WTC11 (cell line): ENCODE data around the gene FHIP1A. TPM values are rescaled to one million over a fixed set of nuclear protein-coding genes. Genes with fewer than 3 reads are reported as not detected.

Source experiments
- ATAC-seq: fragments of 200-7000 bp; cut with Tn5 transposase; 2 replicates; pipeline ENCODE4 v1.10.0; 2021; ENCODE audit warnings: mild to moderate bottlenecking, moderate library complexity
- CTCF ChIA-PET: fragments of 300-600 bp; sonication (Branson Sonifier 250); formaldehyde crosslinking; loops from one replicate; lab custom pipeline; 2021; ENCODE audit warnings: antibody characterized with exemption; lab: Charles Lee
- POLR2A ChIA-PET: fragments of 350-600 bp; sonication (Branson Sonifier 250); formaldehyde crosslinking; loops from one replicate; lab custom pipeline; 2021; ENCODE audit warnings: antibody characterized with exemption; lab: Charles Lee
- DNase-seq: peaks from one replicate; pipeline ENCODE4 v3.0.0; 2021; ENCODE audit warnings: low spot score
- H3K27ac Mint-ChIP-seq: 2 replicates; pipeline ENCODE4 v1.8.0; 2021; ENCODE audit warnings: mixed read lengths
- H3K27me3 Mint-ChIP-seq: 2 replicates; pipeline ENCODE4 v1.8.0; 2021; ENCODE audit warnings: low read depth, mild to moderate bottlenecking, moderate library complexity, mixed read lengths
- H3K36me3 Mint-ChIP-seq: 2 replicates; pipeline ENCODE4 v1.8.0; 2021; ENCODE audit warnings: mixed read lengths
- H3K4me1 Mint-ChIP-seq: 2 replicates; pipeline ENCODE4 v1.8.0; 2022; ENCODE audit warnings: mixed read lengths
- H3K4me3 Mint-ChIP-seq: 2 replicates; pipeline ENCODE4 v1.8.0; 2021; ENCODE audit warnings: mild to moderate bottlenecking, moderate library complexity, mixed read lengths
- H3K9me3 Mint-ChIP-seq: 2 replicates; pipeline ENCODE4 v1.8.0; 2021; ENCODE audit warnings: mixed read lengths
- ARID4B ChIP-seq: sonication (generic); formaldehyde crosslinking; IDR thresholded peaks from 2 replicates; pipeline ENCODE4 v1.8.0; 2023; ENCODE audit warnings: missing genetic modification reagents, mild to moderate bottlenecking, borderline replicate concordance
- ATF1 ChIP-seq: sonication (generic); formaldehyde crosslinking; IDR thresholded peaks from 2 replicates; pipeline ENCODE4 v1.8.1; 2023; ENCODE audit warnings: mild to moderate bottlenecking, moderate library complexity, missing genetic modification reagents
- ATF3 ChIP-seq: sonication (generic); formaldehyde crosslinking; conservative IDR thresholded peaks from 2 replicates; pipeline ENCODE4 v1.8.1; 2022; ENCODE audit warnings: mild to moderate bottlenecking, missing genetic modification reagents
- FOXJ3 ChIP-seq: sonication (generic); formaldehyde crosslinking; IDR thresholded peaks from 2 replicates; pipeline ENCODE4 v1.9.0; 2021; ENCODE audit warnings: missing genetic modification reagents, mild to moderate bottlenecking, borderline replicate concordance
- FOXK1 ChIP-seq: sonication (generic); formaldehyde crosslinking; IDR thresholded peaks from 2 replicates; pipeline ENCODE4 v1.8.0; 2022; ENCODE audit warnings: mild to moderate bottlenecking, moderate library complexity, missing genetic modification reagents
- FOXP4 ChIP-seq: sonication (generic); formaldehyde crosslinking; IDR thresholded peaks from 2 replicates; pipeline ENCODE4 v1.8.0; 2022; ENCODE audit warnings: mild to moderate bottlenecking, missing genetic modification reagents
- GABPB1 ChIP-seq: sonication (generic); formaldehyde crosslinking; IDR thresholded peaks from 2 replicates; pipeline ENCODE4 v1.8.1; 2023; ENCODE audit warnings: mild to moderate bottlenecking, missing genetic modification reagents
- HMGXB4 ChIP-seq: sonication (generic); formaldehyde crosslinking; IDR thresholded peaks from 2 replicates; pipeline ENCODE4 v1.8.1; 2023; ENCODE audit warnings: mild to moderate bottlenecking, moderate library complexity, missing genetic modification reagents
- MYBL2 ChIP-seq: sonication (generic); formaldehyde crosslinking; IDR thresholded peaks from 2 replicates; pipeline ENCODE4 v1.8.1; 2023; ENCODE audit warnings: mild to moderate bottlenecking, moderate library complexity, missing genetic modification reagents
- NFATC4 ChIP-seq: fragments of 250-450 bp; sonication (Bioruptor Pico); IDR thresholded peaks from 2 replicates; pipeline ENCODE4 v1.9.0; 2021; ENCODE audit warnings: mild to moderate bottlenecking
- NR1H2 ChIP-seq: sonication (generic); formaldehyde crosslinking; IDR thresholded peaks from 2 replicates; pipeline ENCODE4 v1.9.0; 2021; ENCODE audit warnings: mild to moderate bottlenecking, moderate library complexity, missing genetic modification reagents
- TP53 ChIP-seq: sonication (generic); formaldehyde crosslinking; IDR thresholded peaks from 2 replicates; pipeline ENCODE4 v1.8.1; 2023; ENCODE audit warnings: mild to moderate bottlenecking, missing genetic modification reagents
- USF1 ChIP-seq: sonication (generic); formaldehyde crosslinking; IDR thresholded peaks from 2 replicates; pipeline ENCODE4 v1.8.0; 2022; ENCODE audit warnings: mild to moderate bottlenecking, missing genetic modification reagents
- USF2 ChIP-seq: sonication (generic); formaldehyde crosslinking; IDR thresholded peaks from 2 replicates; pipeline ENCODE4 v1.8.1; 2023; ENCODE audit warnings: mild to moderate bottlenecking, missing genetic modification reagents, moderate library complexity
- ZNF138 ChIP-seq: sonication (generic); formaldehyde crosslinking; conservative IDR thresholded peaks from 2 replicates; pipeline ENCODE4 v1.8.1; 2022; ENCODE audit warnings: mild to moderate bottlenecking, moderate library complexity, missing genetic modification reagents
- ZNF232 ChIP-seq: sonication (generic); formaldehyde crosslinking; IDR thresholded peaks from 2 replicates; pipeline ENCODE4 v1.8.0; 2022; ENCODE audit warnings: mild to moderate bottlenecking, missing genetic modification reagents
- ZNF263 ChIP-seq: sonication (generic); formaldehyde crosslinking; IDR thresholded peaks from 2 replicates; pipeline ENCODE4 v1.8.1; 2022; ENCODE audit warnings: low read depth, mild to moderate bottlenecking, moderate library complexity, missing genetic modification reagents
- ZNF423 ChIP-seq: fragments of 250-450 bp; sonication (Bioruptor Pico); IDR thresholded peaks from 2 replicates; pipeline ENCODE4 v2.1.2; 2022; ENCODE audit warnings: mild to moderate bottlenecking, moderate library complexity
- total RNA-seq: library from RNA; stranded (reverse); gene quantifications from 3 replicates; pipeline ENCODE4 v1.2.3, GENCODE V29; 2021

FHIP1A gene
- total RNA-seq, 1 experiment from 2014 or later, result 68.6 TPM

GRCh38 chr4:151408380-151408629 is 671 bp upstream of the FHIP1A start (continued):
- TF ChIP-seq HMGXB4 (CRISPR knock-in tag), result no peak; the same call in 1 of the 2 replicates
- TF ChIP-seq FOXP4 (CRISPR knock-in tag), result no peak
- TF ChIP-seq USF2 (CRISPR knock-in tag), result no peak
- 0 out of 2 replicates have a peak, but pooled peaks have one; percentile 13 for TF ChIP-seq ZNF232
- TF ChIP-seq ZNF138 (CRISPR knock-in tag), result no peak

- TF ChIP-seq GABPB1 (CRISPR knock-in tag), result 0 out of 2 replicates have a peak, but pooled peaks have one; percentile 18
- TF ChIP-seq NR1H2 (CRISPR knock-in tag), result no peak
- peak; percentile 64; the same call in 1 of the 2 replicates for TF ChIP-seq ARID4B
- no peak for TF ChIP-seq FOXJ3 (CRISPR knock-in tag)
- no peak for TF ChIP-seq TP53 (CRISPR knock-in tag)
- TF ChIP-seq NFATC4 (CRISPR knock-in tag), result no peak
- TF ChIP-seq USF2 (CRISPR knock-in tag), result peak; percentile 66
- TF ChIP-seq USF1, result no peak; the same call in 1 of the 2 replicates
- no peak for TF ChIP-seq ZNF423 (CRISPR knock-in tag)
- TF ChIP-seq HMGXB4 (CRISPR knock-in tag), result peak; percentile 29; the same call in 1 of the 2 replicates
- 0 out of 2 replicates have a peak, but pooled peaks have one; percentile 28 for TF ChIP-seq MYBL2 (CRISPR knock-in tag)
- TF ChIP-seq ZNF263 (CRISPR knock-in tag), result peak; percentile 11; the same call in 1 of the 2 replicates
- TF ChIP-seq FOXK1, result peak; percentile 41; the same call in 1 of the 2 replicates
- no peak for TF ChIP-seq ATF1 (CRISPR knock-in tag)
- TF ChIP-seq ZNF232, result 0 out of 2 replicates have a peak, but pooled peaks have one; percentile 32
- no peak for TF ChIP-seq ATF3 (CRISPR knock-in tag)
- ATAC-seq (peak; percentile 63), DNase-seq (peak; percentile 74)
- Mint-ChIP-seq H3K36me3 (peaks cover 4% of the 10 kb centered on the region), H3K4me3 (peak overlapping the region; percentile 96), H3K4me1 (peaks cover 41% of the 10 kb centered on the region), H3K27ac (peak overlapping the region; percentile 99), H3K9me3 (no peaks in the 10 kb centered on the region), H3K27me3 (no peaks in the 10 kb centered on the region)
- ChIA-PET CTCF (interaction anchor here (0.9 kb wide), 1 partner anchor 203 kb away, joined by 3 read pairs; no protein-coding TSS in a partner anchor), POLR2A (interaction anchor here (1.0 kb wide), 1 partner anchor 84 kb away, joined by 3 read pairs; the partner anchor contains the start of gene SH3D19)
Observed at GRCh38 chr4:151409470-151410313, 716 bp downstream of the FHIP1A start.
